Neural cell (in vitro differentiated cells): ENCODE results near the gene MCTP2.

ENCODE experiments used
- EP300 ChIP-seq: fragments of 450-650 bp; conservative IDR thresholded peaks from 2 replicates; pipeline ENCODE4 v1.6.1; 2014; ENCODE audit warnings: antibody characterized with exemption, mild to moderate bottlenecking, moderate library complexity; ENCODE audit not compliant: poor library complexity, severe bottlenecking
- RAD21 ChIP-seq: fragments of 450-650 bp; conservative IDR thresholded peaks from 2 replicates; pipeline ENCODE4 v1.6.1; 2014; ENCODE audit warnings: antibody characterized with exemption, mild to moderate bottlenecking, moderate library complexity
- TAF1 ChIP-seq: IDR thresholded peaks from 2 replicates; pipeline ENCODE4 v1.6.1; 2012; ENCODE audit warnings: low read depth
- TF ChIP-seq, protein P1 (sequence below): fragments of 450-650 bp; IDR thresholded peaks from 2 replicates; pipeline ENCODE4 v1.5.1; 2014; ENCODE audit warnings: antibody characterized with exemption, mild to moderate bottlenecking, moderate library complexity; ENCODE audit not compliant: poor library complexity, severe bottlenecking

DNA sequence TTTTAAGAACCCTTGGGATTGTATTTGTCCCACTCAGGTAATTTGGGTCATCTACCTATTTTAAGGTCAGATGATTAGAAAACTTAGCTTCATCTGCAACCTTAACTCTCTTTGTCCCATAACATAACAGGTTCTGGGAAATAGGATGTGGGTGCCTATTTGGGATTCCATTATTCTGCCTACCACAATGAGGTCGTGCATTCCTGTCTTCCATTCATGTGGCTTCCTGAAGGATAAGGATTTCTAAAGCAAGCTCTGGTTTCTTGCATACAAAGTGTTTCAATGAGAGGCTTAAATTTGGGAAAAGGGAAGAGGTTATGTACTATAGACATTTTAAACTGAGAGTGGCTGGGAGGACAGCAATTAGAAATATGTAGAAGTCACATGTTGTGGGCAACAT is 190.3 kb downstream of the MCTP2 start:
- TF ChIP-seq RAD21 (no peak), EP300 (no peak), TAF1 (no peak)
- TF ChIP-seq, protein P1, sequence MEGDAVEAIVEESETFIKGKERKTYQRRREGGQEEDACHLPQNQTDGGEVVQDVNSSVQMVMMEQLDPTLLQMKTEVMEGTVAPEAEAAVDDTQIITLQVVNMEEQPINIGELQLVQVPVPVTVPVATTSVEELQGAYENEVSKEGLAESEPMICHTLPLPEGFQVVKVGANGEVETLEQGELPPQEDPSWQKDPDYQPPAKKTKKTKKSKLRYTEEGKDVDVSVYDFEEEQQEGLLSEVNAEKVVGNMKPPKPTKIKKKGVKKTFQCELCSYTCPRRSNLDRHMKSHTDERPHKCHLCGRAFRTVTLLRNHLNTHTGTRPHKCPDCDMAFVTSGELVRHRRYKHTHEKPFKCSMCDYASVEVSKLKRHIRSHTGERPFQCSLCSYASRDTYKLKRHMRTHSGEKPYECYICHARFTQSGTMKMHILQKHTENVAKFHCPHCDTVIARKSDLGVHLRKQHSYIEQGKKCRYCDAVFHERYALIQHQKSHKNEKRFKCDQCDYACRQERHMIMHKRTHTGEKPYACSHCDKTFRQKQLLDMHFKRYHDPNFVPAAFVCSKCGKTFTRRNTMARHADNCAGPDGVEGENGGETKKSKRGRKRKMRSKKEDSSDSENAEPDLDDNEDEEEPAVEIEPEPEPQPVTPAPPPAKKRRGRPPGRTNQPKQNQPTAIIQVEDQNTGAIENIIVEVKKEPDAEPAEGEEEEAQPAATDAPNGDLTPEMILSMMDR = no peak
